ENCODE data around the gene SPSB1.

The SPSB1 gene

GRCh38 chr1:9270290-9270883 lies 22.3 kb upstream of the SPSB1 start:
- DNase-seq (ENCODE audit: low read depth, low spot score): no peak
- TF ChIP-seq CTCF (IDR thresholded peaks at IDR 0.05; ENCODE audit: low read depth, low read length): no peak
- no peak overlapping the region for H3K4me3 ChIP-seq (ENCODE audit: low read depth, low read length)
- in situ Hi-C loops (cut with HindIII; ENCODE audit: low sequenced_read_pairs): no loop called here

- H3K4me3 ChIP-seq (ENCODE audit: low read depth, low read length): no peak overlapping the region
- TF ChIP-seq CTCF (IDR thresholded peaks at IDR 0.05; ENCODE audit: low read depth, low read length): no peak
- in situ Hi-C loops (cut with HindIII; ENCODE audit: low sequenced_read_pairs): no loop called here
- no peak for DNase-seq (ENCODE audit: low read depth, low spot score)
Observed at GRCh38 chr1:9271283-9271682, 21.4 kb upstream of the SPSB1 start.

GRCh38 chr1:9271861-9272595 lies 20.7 kb upstream of the SPSB1 start:
- no peak overlapping the region for H3K4me3 ChIP-seq (ENCODE audit: low read depth, low read length)
- no peak for TF ChIP-seq CTCF (IDR thresholded peaks at IDR 0.05; ENCODE audit: low read depth, low read length)
- DNase-seq (ENCODE audit: low read depth, low spot score): no peak
- in situ Hi-C loops (cut with HindIII; ENCODE audit: low sequenced_read_pairs): no loop called here

GRCh38 chr1:9273177-9273576 lies 19.5 kb upstream of the SPSB1 start:
- TF ChIP-seq CTCF (IDR thresholded peaks at IDR 0.05; ENCODE audit: low read depth, low read length): peak; percentile 6
- no peak for DNase-seq (ENCODE audit: low read depth, low spot score)
- no peak overlapping the region for H3K4me3 ChIP-seq (ENCODE audit: low read depth, low read length)
- in situ Hi-C loops (cut with HindIII; ENCODE audit: low sequenced_read_pairs): no loop called here

- H3K4me3 ChIP-seq (ENCODE audit: low read depth, low read length): no peak overlapping the region
- DNase-seq (ENCODE audit: low read depth, low spot score): no peak
Observed at GRCh38 chr1:9275161-9275560, 17.5 kb upstream of the SPSB1 start.

GRCh38 chr1:9275567-9276034 lies 17.1 kb upstream of the SPSB1 start:
- TF ChIP-seq CTCF (IDR thresholded peaks at IDR 0.05; ENCODE audit: low read depth, low read length): no peak
- in situ Hi-C loops (cut with HindIII; ENCODE audit: low sequenced_read_pairs): no loop called here
- no peak overlapping the region for H3K4me3 ChIP-seq (ENCODE audit: low read depth, low read length)
- DNase-seq (ENCODE audit: low read depth, low spot score): peak; percentile 86

More at GRCh38 chr1:9275161-9275560, 17.5 kb upstream of the SPSB1 start:
- in situ Hi-C loops (cut with HindIII; ENCODE audit: low sequenced_read_pairs): no loop called here
- TF ChIP-seq CTCF (IDR thresholded peaks at IDR 0.05; ENCODE audit: low read depth, low read length): no peak
